WTC11 (cell line): ENCODE results near the gene CAMK1. TPM values are rescaled to one million over a fixed set of nuclear protein-coding genes. Genes with fewer than 3 reads are reported as not detected.

Experiments
- ATAC-seq: fragments of 200-7000 bp; cut with Tn5 transposase; 2 replicates; pipeline ENCODE4 v1.10.0; 2021; ENCODE audit warnings: mild to moderate bottlenecking, moderate library complexity
- CTCF ChIA-PET: fragments of 300-600 bp; sonication (Branson Sonifier 250); formaldehyde crosslinking; loops from one replicate; lab custom pipeline; 2021; ENCODE audit warnings: antibody characterized with exemption; lab: Charles Lee
- POLR2A ChIA-PET: fragments of 350-600 bp; sonication (Branson Sonifier 250); formaldehyde crosslinking; loops from one replicate; lab custom pipeline; 2021; ENCODE audit warnings: antibody characterized with exemption; lab: Charles Lee
- DNase-seq: peaks from one replicate; pipeline ENCODE4 v3.0.0; 2021; ENCODE audit warnings: low spot score
- H3K27ac Mint-ChIP-seq: 2 replicates; pipeline ENCODE4 v1.8.0; 2021; ENCODE audit warnings: mixed read lengths
- H3K27me3 Mint-ChIP-seq: 2 replicates; pipeline ENCODE4 v1.8.0; 2021; ENCODE audit warnings: low read depth, mild to moderate bottlenecking, moderate library complexity, mixed read lengths
- H3K36me3 Mint-ChIP-seq: 2 replicates; pipeline ENCODE4 v1.8.0; 2021; ENCODE audit warnings: mixed read lengths
- H3K4me1 Mint-ChIP-seq: 2 replicates; pipeline ENCODE4 v1.8.0; 2022; ENCODE audit warnings: mixed read lengths
- H3K4me3 Mint-ChIP-seq: 2 replicates; pipeline ENCODE4 v1.8.0; 2021; ENCODE audit warnings: mild to moderate bottlenecking, moderate library complexity, mixed read lengths
- H3K9me3 Mint-ChIP-seq: 2 replicates; pipeline ENCODE4 v1.8.0; 2021; ENCODE audit warnings: mixed read lengths
- CBFB ChIP-seq: sonication (generic); formaldehyde crosslinking; IDR thresholded peaks from 2 replicates; pipeline ENCODE4 v1.8.1; 2022; ENCODE audit warnings: mild to moderate bottlenecking, low read depth, missing genetic modification reagents
- EMX1 ChIP-seq: fragments of 250-450 bp; sonication (Bioruptor Pico); IDR thresholded peaks from 2 replicates; pipeline ENCODE4 v1.8.0; 2021; ENCODE audit warnings: mild to moderate bottlenecking
- KAT7 ChIP-seq: sonication (generic); formaldehyde crosslinking; IDR thresholded peaks from 2 replicates; pipeline ENCODE4 v1.8.1; 2023; ENCODE audit warnings: missing genetic modification reagents, mild to moderate bottlenecking, borderline replicate concordance
- NFATC4 ChIP-seq: fragments of 250-450 bp; sonication (Bioruptor Pico); IDR thresholded peaks from 2 replicates; pipeline ENCODE4 v1.9.0; 2021; ENCODE audit warnings: mild to moderate bottlenecking
- NFE2L1 ChIP-seq: sonication (generic); formaldehyde crosslinking; IDR thresholded peaks from 2 replicates; pipeline ENCODE4 v1.8.1; 2023; ENCODE audit warnings: missing genetic modification reagents
- RORB ChIP-seq: fragments of 250-450 bp; sonication (Bioruptor Pico); IDR thresholded peaks from 2 replicates; pipeline ENCODE4 v1.9.0; 2021; ENCODE audit warnings: mild to moderate bottlenecking
- SMAD3 ChIP-seq: sonication (generic); formaldehyde crosslinking; IDR thresholded peaks from 2 replicates; pipeline ENCODE4 v1.8.0; 2022; ENCODE audit warnings: missing genetic modification reagents, mild to moderate bottlenecking, borderline replicate concordance
- SMAD4 ChIP-seq: sonication (generic); formaldehyde crosslinking; IDR thresholded peaks from 2 replicates; pipeline ENCODE4 v1.8.0; 2022; ENCODE audit warnings: mild to moderate bottlenecking, missing genetic modification reagents
- SOX15 ChIP-seq: fragments of 250-450 bp; sonication (Bioruptor Pico); IDR thresholded peaks from 2 replicates; pipeline ENCODE4 v1.9.0; 2021; ENCODE audit warnings: mild to moderate bottlenecking
- ZNF121 ChIP-seq: sonication (generic); formaldehyde crosslinking; IDR thresholded peaks from 2 replicates; pipeline ENCODE4 v1.8.0; 2023; ENCODE audit warnings: missing genetic modification reagents
- ZNF232 ChIP-seq: sonication (generic); formaldehyde crosslinking; IDR thresholded peaks from 2 replicates; pipeline ENCODE4 v1.8.0; 2022; ENCODE audit warnings: mild to moderate bottlenecking, missing genetic modification reagents
- ZNF263 ChIP-seq: sonication (generic); formaldehyde crosslinking; IDR thresholded peaks from 2 replicates; pipeline ENCODE4 v1.8.1; 2022; ENCODE audit warnings: low read depth, mild to moderate bottlenecking, moderate library complexity, missing genetic modification reagents
- ZNF532 ChIP-seq: fragments of 250-450 bp; sonication (Bioruptor Pico); IDR thresholded peaks from 2 replicates; pipeline ENCODE4 v1.9.0; 2021; ENCODE audit warnings: mild to moderate bottlenecking, borderline replicate concordance
- total RNA-seq: library from RNA; stranded (reverse); gene quantifications from 3 replicates; pipeline ENCODE4 v1.2.3, GENCODE V29; 2021
- TF ChIP-seq, protein P1 (sequence below): sonication (generic); formaldehyde crosslinking; conservative IDR thresholded peaks from 2 replicates; pipeline ENCODE4 v1.8.1; 2023; ENCODE audit warnings: mild to moderate bottlenecking, low read depth, missing genetic modification reagents, moderate library complexity
- TF ChIP-seq, protein P2 (sequence below): sonication (generic); formaldehyde crosslinking; conservative IDR thresholded peaks from 2 replicates; pipeline ENCODE4 v1.8.1; 2022; ENCODE audit warnings: mild to moderate bottlenecking, missing genetic modification reagents
- TF ChIP-seq, protein P3 (sequence below): sonication (generic); formaldehyde crosslinking; IDR thresholded peaks from 2 replicates; pipeline ENCODE4 v1.8.1; 2022; ENCODE audit warnings: mild to moderate bottlenecking, missing genetic modification reagents, moderate library complexity, borderline replicate concordance
- TF ChIP-seq, protein P4 (sequence below): sonication (generic); formaldehyde crosslinking; IDR thresholded peaks from 2 replicates; pipeline ENCODE4 v1.8.1; 2022; ENCODE audit warnings: low read depth, mild to moderate bottlenecking, moderate library complexity, missing genetic modification reagents, borderline replicate concordance
- TF ChIP-seq, protein P5 (sequence below): sonication (generic); formaldehyde crosslinking; IDR thresholded peaks from 2 replicates; pipeline ENCODE4 v1.8.0; 2023; ENCODE audit warnings: mild to moderate bottlenecking, missing genetic modification reagents

Gene CAMK1
- total RNA-seq, 1 experiment from 2014 or later = 3.1 TPM

GRCh38 chr3:9809239-9809614 is 39.5 kb upstream of the CAMK1 start (continued):
- no peak for TF ChIP-seq NFE2L1 (CRISPR knock-in tag)
- no peak for TF ChIP-seq EMX1 (CRISPR knock-in tag)
- no peak for TF ChIP-seq ZNF263 (CRISPR knock-in tag)

- DNase-seq = peak; percentile 64
- peak overlapping the region; percentile 77 for H3K27ac Mint-ChIP-seq
Observed at GRCh38 chr3:9808345-9809037, 38.7 kb upstream of the CAMK1 start.

GRCh38 chr3:9807981-9808344 is 38.2 kb upstream of the CAMK1 start:
- Mint-ChIP-seq H3K4me3 (no peak overlapping the region), H3K9me3 (no peaks in the 10 kb centered on the region), H3K27ac (no peak overlapping the region), H3K4me1 (peaks cover 23% of the 10 kb centered on the region), H3K27me3 (peaks cover 17% of the 10 kb centered on the region), H3K36me3 (peaks cover 23% of the 10 kb centered on the region)
- DNase-seq (no peak), ATAC-seq (no peak)
- CTCF ChIA-PET = interaction anchor here (0.7 to 2.0 kb wide), 7 partner anchors 15 to 304 kb away, joined by 3 to 13 read pairs (median 4); partner anchors contain the start of gene ARPC4
- POLR2A ChIA-PET = interaction anchor here (1.0 to 1.8 kb wide), 2 partner anchors 15 to 20 kb away, joined by 3 to 6 read pairs; partner anchors contain the start of genes ARPC4 and TADA3
- TF ChIP-seq ZNF532 (CRISPR knock-in tag) (no peak), CBFB (CRISPR knock-in tag) (no peak), SOX15 (CRISPR knock-in tag) (no peak), ZNF232 (no peak), SMAD4 (no peak), ZNF121 (CRISPR knock-in tag) (no peak), NFATC4 (CRISPR knock-in tag) (no peak), RORB (CRISPR knock-in tag) (no peak), KAT7 (CRISPR knock-in tag) (no peak)
- TF ChIP-seq, protein P1, sequence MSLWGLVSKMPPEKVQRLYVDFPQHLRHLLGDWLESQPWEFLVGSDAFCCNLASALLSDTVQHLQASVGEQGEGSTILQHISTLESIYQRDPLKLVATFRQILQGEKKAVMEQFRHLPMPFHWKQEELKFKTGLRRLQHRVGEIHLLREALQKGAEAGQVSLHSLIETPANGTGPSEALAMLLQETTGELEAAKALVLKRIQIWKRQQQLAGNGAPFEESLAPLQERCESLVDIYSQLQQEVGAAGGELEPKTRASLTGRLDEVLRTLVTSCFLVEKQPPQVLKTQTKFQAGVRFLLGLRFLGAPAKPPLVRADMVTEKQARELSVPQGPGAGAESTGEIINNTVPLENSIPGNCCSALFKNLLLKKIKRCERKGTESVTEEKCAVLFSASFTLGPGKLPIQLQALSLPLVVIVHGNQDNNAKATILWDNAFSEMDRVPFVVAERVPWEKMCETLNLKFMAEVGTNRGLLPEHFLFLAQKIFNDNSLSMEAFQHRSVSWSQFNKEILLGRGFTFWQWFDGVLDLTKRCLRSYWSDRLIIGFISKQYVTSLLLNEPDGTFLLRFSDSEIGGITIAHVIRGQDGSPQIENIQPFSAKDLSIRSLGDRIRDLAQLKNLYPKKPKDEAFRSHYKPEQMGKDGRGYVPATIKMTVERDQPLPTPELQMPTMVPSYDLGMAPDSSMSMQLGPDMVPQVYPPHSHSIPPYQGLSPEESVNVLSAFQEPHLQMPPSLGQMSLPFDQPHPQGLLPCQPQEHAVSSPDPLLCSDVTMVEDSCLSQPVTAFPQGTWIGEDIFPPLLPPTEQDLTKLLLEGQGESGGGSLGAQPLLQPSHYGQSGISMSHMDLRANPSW (CRISPR knock-in tag) = no peak
- TF ChIP-seq, protein P2, sequence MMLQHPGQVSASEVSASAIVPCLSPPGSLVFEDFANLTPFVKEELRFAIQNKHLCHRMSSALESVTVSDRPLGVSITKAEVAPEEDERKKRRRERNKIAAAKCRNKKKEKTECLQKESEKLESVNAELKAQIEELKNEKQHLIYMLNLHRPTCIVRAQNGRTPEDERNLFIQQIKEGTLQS (CRISPR knock-in tag) = no peak
- TF ChIP-seq, protein P3, sequence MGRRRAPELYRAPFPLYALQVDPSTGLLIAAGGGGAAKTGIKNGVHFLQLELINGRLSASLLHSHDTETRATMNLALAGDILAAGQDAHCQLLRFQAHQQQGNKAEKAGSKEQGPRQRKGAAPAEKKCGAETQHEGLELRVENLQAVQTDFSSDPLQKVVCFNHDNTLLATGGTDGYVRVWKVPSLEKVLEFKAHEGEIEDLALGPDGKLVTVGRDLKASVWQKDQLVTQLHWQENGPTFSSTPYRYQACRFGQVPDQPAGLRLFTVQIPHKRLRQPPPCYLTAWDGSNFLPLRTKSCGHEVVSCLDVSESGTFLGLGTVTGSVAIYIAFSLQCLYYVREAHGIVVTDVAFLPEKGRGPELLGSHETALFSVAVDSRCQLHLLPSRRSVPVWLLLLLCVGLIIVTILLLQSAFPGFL (CRISPR knock-in tag) = no peak
- TF ChIP-seq, protein P4, sequence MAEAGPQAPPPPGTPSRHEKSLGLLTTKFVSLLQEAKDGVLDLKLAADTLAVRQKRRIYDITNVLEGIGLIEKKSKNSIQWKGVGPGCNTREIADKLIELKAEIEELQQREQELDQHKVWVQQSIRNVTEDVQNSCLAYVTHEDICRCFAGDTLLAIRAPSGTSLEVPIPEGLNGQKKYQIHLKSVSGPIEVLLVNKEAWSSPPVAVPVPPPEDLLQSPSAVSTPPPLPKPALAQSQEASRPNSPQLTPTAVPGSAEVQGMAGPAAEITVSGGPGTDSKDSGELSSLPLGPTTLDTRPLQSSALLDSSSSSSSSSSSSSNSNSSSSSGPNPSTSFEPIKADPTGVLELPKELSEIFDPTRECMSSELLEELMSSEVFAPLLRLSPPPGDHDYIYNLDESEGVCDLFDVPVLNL = no peak
- TF ChIP-seq, protein P5, sequence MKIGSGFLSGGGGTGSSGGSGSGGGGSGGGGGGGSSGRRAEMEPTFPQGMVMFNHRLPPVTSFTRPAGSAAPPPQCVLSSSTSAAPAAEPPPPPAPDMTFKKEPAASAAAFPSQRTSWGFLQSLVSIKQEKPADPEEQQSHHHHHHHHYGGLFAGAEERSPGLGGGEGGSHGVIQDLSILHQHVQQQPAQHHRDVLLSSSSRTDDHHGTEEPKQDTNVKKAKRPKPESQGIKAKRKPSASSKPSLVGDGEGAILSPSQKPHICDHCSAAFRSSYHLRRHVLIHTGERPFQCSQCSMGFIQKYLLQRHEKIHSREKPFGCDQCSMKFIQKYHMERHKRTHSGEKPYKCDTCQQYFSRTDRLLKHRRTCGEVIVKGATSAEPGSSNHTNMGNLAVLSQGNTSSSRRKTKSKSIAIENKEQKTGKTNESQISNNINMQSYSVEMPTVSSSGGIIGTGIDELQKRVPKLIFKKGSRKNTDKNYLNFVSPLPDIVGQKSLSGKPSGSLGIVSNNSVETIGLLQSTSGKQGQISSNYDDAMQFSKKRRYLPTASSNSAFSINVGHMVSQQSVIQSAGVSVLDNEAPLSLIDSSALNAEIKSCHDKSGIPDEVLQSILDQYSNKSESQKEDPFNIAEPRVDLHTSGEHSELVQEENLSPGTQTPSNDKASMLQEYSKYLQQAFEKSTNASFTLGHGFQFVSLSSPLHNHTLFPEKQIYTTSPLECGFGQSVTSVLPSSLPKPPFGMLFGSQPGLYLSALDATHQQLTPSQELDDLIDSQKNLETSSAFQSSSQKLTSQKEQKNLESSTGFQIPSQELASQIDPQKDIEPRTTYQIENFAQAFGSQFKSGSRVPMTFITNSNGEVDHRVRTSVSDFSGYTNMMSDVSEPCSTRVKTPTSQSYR (CRISPR knock-in tag) = no peak

More at GRCh38 chr3:9808345-9809037, 38.7 kb upstream of the CAMK1 start:
- ChIA-PET POLR2A (interaction anchor here (1.0 to 1.8 kb wide), 2 partner anchors 16 to 20 kb away, joined by 3 to 6 read pairs; partner anchors contain the start of genes ARPC4 and TADA3), CTCF (interaction anchor here (0.7 to 2.1 kb wide), 9 partner anchors 16 to 305 kb away, joined by 3 to 13 read pairs (median 4); partner anchors contain the start of genes ARPC4 and CRELD1)
- peaks cover 18% of the 10 kb centered on the region for H3K36me3 Mint-ChIP-seq
- TF ChIP-seq EMX1 (CRISPR knock-in tag) (0 out of 2 replicates have a peak, but pooled peaks have one; percentile 45), SMAD3 (CRISPR knock-in tag) (no peak)
- H3K4me3 Mint-ChIP-seq = no peak overlapping the region
- H3K9me3 Mint-ChIP-seq = no peaks in the 10 kb centered on the region
- peaks cover 17% of the 10 kb centered on the region for H3K27me3 Mint-ChIP-seq
- H3K4me1 Mint-ChIP-seq = peaks cover 23% of the 10 kb centered on the region
- peak; percentile 46 for ATAC-seq
